ENCODE data around the gene RNF8. TPM values are rescaled to one million over a fixed set of nuclear protein-coding genes. Genes with fewer than 3 reads are reported as not detected.
A peak's percentile ranks its signal among the peaks of the same experiment; 100 is the strongest.
"Not testable (repeated sequence)": the region's sequence is repeated elsewhere in the genome, so short reads cannot be mapped to it uniquely, and the experiment has no call there.

The RNF8 gene, protein sequence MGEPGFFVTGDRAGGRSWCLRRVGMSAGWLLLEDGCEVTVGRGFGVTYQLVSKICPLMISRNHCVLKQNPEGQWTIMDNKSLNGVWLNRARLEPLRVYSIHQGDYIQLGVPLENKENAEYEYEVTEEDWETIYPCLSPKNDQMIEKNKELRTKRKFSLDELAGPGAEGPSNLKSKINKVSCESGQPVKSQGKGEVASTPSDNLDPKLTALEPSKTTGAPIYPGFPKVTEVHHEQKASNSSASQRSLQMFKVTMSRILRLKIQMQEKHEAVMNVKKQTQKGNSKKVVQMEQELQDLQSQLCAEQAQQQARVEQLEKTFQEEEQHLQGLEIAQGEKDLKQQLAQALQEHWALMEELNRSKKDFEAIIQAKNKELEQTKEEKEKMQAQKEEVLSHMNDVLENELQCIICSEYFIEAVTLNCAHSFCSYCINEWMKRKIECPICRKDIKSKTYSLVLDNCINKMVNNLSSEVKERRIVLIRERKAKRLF
- 21.8 TPM for polyA plus RNA-seq (2013, experiment 1 of 2; ENCODE audit: insufficient read length)
- 16.9 TPM for polyA plus RNA-seq (2013, experiment 2 of 2; ENCODE audit: insufficient read length)

DNA sequence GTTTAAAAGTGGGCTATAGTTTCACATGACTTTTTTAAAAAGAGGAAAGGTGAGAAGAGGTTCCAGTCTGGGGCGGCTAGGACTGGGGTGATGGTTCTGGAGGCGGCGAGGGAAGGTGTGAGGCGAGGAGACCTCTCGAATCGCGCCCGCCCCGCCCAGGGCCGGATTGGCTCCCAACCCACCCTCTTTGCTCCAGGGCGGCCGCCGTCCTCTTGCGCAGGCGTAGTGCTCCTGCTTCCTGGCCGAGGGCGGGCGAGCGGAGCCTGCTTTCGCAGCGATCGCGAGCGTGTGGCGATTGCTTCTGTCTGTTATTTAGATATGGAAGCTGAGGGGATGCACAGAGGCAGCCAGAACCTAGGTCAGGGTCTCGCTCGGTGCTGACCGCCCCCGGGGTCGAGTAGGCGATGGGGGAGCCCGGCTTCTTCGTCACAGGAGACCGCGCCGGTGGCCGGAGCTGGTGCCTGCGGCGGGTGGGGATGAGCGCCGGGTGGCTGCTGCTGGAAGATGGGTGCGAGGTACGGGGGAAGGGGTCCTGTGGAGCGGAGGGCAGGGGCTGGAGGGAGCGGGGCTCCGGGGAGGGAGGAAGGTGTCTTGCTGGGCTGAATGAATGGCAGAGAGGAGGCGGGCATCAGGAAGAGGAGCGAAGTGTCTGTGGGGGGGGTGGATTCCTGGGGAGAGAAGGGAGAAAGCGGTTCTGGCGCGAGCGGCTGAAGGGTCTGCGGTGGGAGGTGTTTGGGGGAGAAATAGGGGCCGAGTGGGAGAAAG lies at the start of gene RNF8:
Gene RNF8 (plus strand): TSS at position 223 of the 765 bp plus-strand sequence. CDS start 182 bp downstream, at position 405.
- DNase-seq = peak; percentile 86

DNA sequence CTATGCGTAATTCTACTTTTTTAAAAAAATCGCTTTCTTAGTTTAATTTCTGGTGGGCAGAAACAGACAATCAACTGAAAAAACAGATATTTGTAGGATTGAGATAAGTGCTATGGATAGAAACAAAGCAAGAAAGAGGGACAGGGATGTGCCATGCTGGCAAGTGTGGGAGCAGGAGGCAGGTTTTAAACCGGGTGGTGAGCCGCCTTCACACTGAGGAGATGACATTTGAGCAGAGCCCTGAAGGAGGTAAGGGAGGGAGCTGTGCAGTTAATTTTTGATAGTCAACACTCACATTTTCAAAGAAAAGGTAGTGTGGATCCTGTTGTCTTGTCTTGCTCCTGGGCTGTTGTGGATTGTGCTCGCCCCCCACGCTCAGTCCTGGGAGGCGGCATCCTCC lies 49.0 kb upstream of the RNF8 start:
- no peak for DNase-seq

DNA sequence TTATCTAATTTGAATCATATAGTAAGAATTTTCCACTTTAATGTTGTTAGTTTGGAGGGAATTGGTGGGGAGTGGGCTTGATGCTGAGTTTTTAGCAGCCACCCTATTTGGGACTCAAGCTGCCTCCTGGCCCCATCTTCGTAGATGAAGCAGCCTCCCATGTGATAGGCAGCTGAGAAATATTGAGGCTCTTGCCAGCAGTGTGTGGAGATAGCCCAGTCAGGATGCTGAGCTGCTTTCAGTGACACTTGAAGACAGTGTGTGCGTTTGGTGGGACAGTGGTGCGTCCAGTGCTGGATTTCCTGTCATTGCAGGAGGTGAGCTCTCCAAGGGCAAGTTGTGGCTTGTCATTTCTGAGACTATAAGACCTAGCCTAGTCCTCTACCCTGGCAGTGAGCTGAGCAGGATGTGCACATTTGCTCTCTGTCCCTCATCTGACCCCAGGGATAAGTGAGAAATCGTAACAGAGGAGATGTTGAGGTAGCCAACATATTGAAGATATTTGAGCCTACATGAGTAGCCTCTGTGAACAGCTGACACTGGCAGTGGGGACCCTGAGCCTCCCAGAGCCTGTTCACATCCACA lies 47.9 kb upstream of the RNF8 start:
- DNase-seq = no peak

DNA sequence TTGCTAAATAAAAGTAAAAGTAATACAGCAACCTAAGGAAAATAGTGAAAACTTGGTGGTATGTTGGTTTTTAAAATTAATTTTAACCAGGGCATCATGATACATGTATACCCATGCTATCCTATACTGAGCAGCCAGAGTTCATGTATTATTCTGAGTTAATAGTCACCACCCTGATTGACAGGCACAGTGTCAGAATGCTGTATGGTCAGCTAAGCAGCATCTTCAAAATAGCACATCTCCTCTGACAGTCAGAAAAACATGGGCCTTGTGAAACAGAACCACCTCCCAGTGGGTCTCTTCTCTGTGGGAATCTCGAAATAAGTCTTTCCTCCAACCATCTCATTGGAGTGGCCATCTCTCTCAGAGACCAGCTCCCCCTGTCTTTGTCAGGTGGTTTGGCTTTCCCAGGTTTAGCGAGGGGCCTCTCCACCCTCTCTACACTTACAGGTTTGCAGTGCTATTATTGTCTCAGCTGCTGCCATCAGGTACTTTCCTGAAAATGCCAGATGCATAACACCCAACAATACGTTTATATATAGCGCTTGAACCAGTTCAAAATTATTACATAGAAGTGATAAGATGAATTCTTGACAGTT lies 47.1 kb upstream of the RNF8 start:
- no peak for DNase-seq

DNA sequence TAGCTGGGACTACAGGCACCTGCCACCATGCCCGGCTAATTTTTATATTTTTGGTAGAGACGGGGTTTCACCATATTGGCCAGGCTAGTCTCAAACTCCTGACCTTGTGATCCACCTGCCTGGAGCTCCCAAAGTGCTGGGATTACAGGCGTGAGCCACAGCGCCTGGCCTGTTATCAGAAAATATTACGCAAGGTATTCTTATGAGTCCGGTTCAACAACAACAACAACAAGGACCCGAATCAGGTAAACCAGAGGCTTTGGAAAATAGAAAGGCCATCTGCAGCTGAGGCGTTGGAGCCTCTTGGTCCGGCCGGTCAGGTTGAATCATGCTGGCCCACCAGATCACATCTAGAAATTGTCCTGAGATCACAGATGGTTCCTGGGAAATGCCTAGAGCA lies 46.3 kb upstream of the RNF8 start:
- not testable (repeated sequence) for DNase-seq

DNA sequence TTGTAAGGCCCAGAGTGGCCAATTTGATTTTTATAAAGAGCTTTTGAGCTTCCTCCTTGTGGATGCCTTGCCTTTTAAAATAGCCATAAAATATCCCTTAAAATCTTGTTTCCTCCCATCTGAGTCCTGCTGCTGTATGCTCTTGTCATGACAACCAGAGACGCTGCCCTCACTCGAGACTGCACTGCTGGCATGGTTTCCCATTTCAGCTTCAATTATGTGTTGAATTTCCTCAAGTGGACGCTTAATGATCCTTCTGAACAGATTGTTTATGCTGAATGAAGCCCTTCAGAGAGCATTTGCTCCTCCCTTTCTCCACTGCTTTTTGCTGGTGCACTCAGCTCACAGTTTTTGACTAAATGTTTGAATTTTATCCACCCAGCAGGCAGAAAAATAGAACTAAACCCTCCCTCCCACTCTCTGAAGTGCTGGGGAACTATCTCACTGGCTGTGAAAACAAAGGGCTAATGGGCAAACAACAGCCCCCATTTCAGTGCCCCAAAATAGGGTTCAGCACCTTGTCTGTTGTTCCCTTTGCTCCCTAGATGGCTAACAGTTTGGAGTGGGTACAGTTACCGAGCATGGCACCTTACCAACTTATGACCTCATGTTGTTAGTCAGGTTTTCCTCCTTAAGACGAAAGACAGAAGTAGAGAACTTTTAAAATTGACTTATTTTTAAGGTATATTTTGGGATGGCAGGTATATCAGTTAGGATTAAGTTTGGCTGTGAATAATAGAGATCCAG lies 45.5 kb upstream of the RNF8 start:
- no peak for DNase-seq

DNA sequence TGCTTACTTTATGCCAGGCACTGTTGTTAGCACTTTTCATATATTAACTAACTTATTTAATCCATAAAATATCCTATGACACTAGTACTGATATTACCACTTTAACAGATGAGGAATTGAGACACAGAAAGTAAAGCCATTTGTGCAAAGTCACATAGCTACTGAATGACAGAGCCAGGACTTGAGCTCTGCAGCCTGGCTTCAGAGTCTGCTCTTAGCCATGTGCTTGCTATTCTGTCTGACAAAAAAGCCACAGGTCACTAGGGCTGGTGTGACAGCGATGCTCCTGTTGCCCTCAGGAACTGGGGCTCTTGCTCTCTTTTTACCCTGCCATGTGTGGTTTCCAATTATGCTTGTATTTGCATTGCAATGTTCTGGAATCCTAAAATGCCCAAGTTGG lies 44.7 kb upstream of the RNF8 start:
- no peak for DNase-seq

DNA sequence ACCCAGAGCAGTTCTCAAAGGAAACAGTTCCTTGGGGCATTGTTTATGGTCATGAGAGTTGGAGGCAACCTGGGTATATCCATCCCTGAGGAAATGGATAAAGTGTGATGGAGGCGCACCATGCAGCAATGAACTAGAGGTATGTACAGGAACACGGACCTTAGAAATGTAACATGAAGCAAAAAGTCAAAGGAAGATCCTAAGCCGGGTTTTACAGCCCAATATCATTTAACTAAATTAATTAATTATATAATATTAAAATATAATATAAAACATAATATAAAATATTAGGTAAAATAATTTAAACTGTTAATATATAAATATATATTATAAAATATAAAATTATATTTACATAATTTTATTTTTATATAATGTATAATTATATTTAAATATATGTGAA lies 44.1 kb upstream of the RNF8 start:
- no peak for DNase-seq

DNA sequence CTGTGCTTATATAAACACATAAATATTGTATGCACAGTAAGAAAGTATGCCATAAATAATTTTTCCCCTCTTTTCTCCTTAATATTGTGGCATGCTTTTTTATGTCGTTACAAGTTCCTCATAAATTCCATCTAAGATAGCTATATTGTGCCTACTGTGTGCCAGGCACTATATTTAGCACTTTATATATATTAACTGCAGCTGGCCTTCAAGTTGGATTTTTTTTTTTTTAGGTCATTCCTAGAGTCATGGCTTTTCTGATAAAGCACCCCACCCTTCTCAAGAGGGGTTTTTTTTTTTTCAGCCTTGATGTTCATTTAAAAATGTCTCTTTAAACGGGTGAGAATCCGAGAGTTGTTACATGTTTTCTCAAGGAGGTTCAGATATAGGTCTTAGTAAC lies 42.8 kb upstream of the RNF8 start:
- no peak for DNase-seq

DNA sequence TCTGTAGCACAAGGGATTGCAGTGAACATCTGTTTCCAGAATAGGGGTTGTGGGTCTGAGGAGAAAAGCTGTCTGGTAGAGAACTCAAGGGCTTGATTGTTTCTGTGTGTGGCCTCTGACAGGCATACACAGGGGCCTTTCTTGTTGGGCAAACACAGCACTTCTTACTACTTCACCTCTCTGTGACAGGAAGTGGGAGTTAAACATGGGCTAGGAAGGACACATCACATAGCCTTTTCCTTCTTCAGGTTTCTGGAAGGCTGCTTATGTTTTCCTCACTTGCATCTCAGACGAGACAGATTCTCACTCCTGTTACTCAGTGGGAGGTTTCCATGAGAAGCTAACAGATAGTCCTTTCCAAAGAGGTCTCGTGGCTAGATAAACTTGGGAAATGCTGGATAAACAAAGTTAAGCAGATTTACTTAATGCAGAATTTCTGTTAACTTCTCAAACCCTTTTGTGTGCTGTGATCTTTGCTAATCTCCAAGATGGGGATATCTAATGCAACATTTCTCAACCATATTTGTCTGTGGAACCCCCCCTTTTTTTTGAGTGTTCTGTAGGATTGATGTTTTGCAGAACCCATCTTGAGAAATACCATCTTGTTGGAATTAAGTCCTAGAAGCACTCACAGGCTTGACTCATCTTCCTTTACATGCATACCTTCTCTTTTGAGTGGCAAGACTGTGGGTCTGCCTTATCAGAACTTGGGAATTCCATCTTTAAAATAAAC lies 41.9 kb upstream of the RNF8 start:
- peak; percentile 58 for DNase-seq

DNA sequence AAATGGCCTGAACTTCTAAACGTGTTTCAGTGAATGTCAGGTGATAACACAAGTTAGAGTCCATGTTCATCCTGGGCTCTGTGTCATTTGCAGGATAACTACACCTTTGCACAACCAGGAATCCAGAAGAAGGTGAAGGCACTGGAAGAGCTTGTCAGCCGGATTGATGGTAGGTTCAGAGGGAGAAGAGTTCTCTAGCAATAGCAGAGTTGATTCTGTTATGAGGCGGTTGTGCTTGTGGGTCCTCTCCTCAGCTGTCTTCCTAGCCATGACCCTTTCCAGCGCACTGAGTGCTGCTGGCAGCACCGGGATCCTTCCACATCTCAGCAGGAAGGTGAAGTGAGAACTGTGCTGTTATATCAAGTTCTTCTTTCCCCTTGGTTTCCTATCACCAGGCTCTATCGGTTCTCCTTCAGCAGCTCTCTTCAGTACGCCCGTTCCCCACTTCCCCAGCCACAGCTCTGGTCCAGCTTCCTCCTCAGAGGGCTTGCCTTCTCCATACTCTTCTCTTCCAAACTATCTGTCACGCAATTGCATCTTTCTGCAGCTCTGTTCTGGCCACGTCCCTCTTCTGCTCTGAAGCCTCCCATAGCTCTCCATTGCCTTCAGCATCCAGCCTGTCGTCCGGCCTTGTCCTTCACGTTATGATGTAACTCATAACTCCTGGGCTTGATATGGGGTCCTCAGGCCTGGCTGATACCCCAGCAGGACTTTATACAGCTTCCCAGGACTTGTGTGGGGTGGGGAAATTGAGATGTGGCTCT lies 39.9 kb upstream of the RNF8 start:
- DNase-seq = no peak

DNA sequence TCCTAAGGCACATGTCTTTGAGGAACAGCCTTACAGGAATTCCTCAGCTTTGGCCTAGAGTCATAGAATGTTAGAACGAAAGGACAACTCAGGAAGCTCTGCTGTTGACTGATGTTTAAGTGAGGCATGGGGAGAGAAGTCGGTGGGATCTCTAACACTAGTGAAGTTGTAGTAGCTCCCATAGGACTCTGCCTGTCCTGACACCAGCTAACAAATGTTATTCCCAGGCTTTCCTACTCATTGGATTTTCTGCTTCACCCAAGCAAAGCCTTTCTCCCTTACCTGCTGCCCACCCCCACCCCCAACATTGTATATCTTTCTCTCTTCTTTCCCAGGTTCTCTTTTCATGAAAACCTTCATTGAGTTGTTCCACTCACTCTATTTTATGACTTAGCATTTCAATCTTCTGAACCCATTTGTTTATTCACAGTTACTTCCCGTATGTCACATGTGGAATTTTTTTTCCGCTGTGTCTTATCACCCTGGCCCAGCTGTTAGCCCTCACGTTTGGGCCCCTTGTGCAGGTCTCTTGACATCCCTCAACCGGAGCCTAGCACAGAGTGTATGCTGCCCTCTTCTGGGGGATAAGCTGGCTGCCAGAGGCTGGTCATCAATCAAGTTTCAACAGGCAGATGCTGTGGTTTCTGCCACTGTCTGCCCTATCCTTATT lies 39.2 kb upstream of the RNF8 start:
- DNase-seq = peak; percentile 43

DNA sequence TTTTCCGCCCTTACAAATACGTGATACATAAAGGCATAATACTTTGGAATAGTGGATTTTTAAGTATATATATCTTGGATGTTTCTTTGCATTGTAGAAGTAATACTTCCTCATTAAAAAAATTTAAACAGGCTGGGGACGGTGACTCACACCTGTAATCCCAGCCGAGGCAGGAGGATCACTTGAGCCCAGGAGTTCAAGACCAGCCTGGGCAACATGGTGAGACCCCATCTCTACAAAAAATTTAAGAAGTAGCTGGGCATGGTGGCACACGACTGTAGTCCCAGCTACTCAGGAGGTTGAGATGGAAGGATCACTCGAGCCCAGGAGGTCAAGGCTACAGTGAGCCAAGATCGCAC lies 38.6 kb upstream of the RNF8 start:
- no peak for DNase-seq

DNA sequence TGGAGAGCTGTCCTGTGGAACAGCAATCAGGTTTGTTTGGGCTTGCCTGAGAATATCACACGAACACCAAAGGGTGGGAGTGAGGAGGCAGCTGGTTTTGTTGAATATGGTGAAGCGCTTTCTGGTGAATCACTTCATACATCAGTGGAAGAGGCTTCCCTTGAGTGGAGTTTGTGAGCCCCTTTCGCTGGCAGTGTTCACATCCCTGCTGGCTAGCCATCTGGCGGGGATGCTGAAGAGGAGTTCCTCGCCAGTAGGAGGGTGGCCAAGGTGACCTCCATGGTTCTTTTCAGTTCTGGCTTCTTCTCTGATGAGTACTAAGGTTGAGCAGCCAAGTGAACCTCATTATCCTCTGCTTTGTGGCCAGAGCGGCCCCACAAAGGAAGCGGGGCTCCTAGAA lies 37.7 kb upstream of the RNF8 start:
- no peak for DNase-seq

DNA sequence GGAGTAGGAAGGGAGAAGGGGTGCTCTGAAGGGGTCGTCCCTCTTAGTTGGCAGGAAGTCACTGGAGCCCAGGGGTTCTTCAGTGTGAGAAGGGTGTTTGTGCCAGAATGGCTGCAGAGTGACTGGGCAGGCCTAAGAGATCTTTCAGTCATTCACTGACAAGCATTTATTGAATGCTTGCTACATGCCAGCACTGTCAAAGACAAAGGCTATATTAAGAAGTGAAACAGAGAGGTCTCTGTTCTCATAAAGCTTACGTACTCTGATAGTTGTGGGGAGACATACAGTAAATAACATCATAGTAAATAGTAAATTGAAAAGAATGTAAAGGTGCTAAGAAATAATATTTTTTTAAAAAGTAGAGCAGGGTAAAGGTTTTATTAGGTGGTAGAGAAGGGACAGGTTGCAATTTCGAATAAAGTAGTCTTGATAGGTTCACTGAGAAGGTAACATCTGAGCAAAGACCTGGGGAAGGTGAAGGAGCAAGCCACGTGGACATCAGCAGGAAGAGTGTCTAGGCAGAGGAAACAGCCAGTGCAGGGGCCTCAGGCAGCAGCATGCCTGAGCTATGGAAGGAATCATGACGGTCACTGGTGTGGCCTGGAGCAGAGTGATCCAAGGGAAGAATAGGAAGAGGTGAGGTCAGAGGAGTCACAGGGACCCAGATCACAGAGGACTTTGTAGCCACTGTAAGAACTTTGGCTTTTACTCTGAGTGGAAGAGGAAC lies 36.3 kb upstream of the RNF8 start:
- DNase-seq = no peak

DNA sequence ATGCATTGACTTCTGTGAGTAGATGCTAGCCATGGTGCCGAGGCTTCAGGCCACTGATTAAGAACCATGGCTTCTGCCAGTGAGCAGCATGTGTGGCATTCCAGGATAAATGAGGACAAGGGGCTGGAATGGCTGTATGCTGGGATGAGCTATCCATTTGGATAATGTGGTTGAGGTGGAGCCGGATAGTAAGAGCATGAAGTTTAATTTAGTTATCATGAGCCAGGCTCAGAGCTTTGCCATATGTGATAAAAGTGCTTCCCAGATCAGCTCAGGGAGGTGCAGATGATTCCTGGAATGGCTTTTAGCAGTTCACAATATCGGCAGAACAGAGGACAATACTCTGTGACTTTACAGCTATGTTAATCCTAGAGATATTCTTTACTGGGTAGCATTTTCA lies 34.6 kb upstream of the RNF8 start:
- DNase-seq = no peak

DNA sequence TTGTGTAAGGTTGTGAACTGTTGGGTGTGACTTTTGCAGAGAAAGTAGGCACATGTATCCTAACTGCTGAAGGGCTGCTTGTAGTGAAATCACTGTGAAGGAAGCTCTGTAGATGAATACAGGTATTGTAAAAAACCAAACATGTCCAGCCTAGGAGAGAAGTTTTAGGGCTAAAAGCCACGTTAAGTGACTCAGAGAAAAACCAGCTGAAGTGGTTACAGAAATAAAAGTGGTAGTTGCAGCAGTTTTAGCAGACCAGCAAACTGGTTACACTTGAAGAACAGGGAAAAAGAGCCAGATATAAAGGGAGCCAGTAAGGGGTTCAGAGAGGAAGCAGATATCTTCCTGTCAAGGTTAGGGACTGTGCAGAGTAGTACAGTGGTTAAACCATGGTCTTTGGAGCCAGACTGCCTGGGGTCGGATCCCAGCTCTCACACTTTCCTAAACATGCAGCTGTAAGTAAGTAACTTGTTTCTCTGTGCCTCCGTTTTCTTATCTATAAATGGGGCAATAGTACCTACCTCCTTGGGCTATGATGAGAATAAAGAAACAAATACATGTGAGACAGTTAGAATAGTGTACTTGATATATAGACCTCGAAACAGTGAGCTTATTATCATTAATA lies 33.8 kb upstream of the RNF8 start:
- DNase-seq = no peak

DNA sequence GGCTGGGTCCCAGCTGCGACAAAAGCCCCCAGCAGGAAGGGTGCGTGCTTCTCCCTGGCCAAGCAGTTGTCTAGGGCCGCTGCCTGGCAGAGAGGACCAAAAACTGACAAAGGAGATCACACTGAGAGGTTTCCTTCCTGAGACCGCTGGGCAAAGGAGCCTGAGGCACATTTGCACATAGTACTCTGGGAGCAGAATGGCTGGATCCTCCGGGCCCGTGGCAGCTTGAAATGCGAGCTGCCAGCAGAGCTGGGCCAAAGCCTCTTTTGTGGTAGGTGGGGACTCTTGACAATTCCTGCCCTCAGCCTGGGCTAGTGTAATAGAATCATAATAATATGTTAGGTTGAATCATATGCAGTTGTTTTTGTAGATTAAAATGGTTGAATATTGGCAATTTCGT lies 33.1 kb upstream of the RNF8 start:
- no peak for DNase-seq

DNA sequence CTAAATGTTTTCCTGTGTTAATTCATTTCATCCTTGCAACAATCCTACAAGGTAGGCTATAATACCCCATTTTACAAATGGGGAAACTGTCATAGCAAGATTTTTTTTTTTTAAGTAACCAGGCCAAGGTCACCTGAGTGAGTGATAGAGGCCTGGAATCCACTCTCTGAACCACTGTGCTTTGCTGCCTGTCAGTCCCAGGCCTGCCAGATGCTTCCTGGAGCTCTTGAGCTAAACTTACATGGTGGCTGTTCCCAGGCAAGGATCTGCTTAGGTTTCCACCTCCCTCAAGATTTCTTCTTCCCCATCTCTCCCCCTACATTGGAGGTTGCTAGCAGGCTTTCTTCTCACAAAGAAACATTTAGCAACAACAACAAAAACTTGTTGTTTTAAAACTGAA lies 32.7 kb upstream of the RNF8 start:
- DNase-seq = no peak

Measured in fibroblast of skin of back (primary cell).